GM10248 (cell line): Measurements from ENCODE around the gene ESR2.

Experiments used
- CTCF ChIA-PET: fragments of 300-600 bp; sonication (Branson Sonifier 250); formaldehyde crosslinking; extraction: SDS; loops from one replicate; lab custom pipeline; 2021; ENCODE audit warnings: antibody characterized with exemption; lab: Yijun Ruan, JAX
- POLR2A ChIA-PET: fragments of 350-650 bp; sonication (Branson Sonifier 250); formaldehyde crosslinking; extraction: SDS; loops from one replicate; lab custom pipeline; 2020; ENCODE audit warnings: antibody characterized with exemption; lab: Yijun Ruan, JAX
- DNase-seq: peaks from one replicate; pipeline ENCODE4 v3.0.0; 2012; ENCODE audit errors: extremely low spot score
- TF ChIP-seq, protein P1 (sequence below): IDR thresholded peaks from 2 replicates; pipeline ENCODE4 v1.5.1; 2012; ENCODE audit warnings: mild to moderate bottlenecking, low read depth; ENCODE audit errors: extremely low read depth, missing control alignments, control extremely low read depth

ESR2 gene

GRCh38 chr14:64220466-64220865, 73.7 kb downstream of the ESR2 start:
- no peak for DNase-seq
- POLR2A ChIA-PET: no interaction called here
- TF ChIP-seq, protein P1, sequence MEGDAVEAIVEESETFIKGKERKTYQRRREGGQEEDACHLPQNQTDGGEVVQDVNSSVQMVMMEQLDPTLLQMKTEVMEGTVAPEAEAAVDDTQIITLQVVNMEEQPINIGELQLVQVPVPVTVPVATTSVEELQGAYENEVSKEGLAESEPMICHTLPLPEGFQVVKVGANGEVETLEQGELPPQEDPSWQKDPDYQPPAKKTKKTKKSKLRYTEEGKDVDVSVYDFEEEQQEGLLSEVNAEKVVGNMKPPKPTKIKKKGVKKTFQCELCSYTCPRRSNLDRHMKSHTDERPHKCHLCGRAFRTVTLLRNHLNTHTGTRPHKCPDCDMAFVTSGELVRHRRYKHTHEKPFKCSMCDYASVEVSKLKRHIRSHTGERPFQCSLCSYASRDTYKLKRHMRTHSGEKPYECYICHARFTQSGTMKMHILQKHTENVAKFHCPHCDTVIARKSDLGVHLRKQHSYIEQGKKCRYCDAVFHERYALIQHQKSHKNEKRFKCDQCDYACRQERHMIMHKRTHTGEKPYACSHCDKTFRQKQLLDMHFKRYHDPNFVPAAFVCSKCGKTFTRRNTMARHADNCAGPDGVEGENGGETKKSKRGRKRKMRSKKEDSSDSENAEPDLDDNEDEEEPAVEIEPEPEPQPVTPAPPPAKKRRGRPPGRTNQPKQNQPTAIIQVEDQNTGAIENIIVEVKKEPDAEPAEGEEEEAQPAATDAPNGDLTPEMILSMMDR: no peak
- CTCF ChIA-PET: interaction anchor here (1.3 to 2.7 kb wide), 2 partner anchors 11 to 15 kb away, joined by 3 to 7 read pairs; no protein-coding TSS in a partner anchor

DNA sequence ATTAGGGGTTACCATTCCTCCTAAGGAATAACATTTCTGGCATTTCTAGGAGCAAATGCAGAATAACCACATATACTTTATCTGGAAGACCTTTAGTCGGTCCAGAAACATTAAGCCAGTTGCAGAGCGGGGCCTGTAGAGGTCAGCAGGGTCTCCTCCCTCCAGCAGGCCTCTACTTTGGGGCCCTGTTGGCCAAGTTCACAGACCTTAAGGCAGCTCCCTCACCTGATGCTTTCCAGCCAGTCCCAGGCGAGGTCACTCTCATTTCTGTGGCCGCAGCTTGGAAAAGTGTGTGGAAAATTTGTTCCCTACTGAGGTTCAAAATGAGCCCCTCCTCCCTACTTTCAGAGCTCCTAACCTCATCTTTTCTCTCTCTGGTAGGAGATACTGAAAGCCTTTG, 74.1 kb downstream of the ESR2 start:
- no peak for DNase-seq
- CTCF ChIA-PET: interaction anchor here (1.3 to 2.7 kb wide), 2 partner anchors 10 to 16 kb away, joined by 3 to 7 read pairs; no protein-coding TSS in a partner anchor
- TF ChIP-seq, protein P1: no peak
- POLR2A ChIA-PET: no interaction called here

GRCh38 chr14:64218344-64219240, 75.6 kb downstream of the ESR2 start:
- POLR2A ChIA-PET: interaction anchor here (0.6 kb wide), 1 partner anchor 298 kb away, joined by 6 read pairs; no protein-coding TSS in a partner anchor
- TF ChIP-seq, protein P1: no peak
- no peak for DNase-seq
- CTCF ChIA-PET: interaction anchor here (0.7 to 1.9 kb wide), 5 partner anchors 9 to 196 kb away, joined by 3 to 6 read pairs (median 3); no protein-coding TSS in a partner anchor

DNA sequence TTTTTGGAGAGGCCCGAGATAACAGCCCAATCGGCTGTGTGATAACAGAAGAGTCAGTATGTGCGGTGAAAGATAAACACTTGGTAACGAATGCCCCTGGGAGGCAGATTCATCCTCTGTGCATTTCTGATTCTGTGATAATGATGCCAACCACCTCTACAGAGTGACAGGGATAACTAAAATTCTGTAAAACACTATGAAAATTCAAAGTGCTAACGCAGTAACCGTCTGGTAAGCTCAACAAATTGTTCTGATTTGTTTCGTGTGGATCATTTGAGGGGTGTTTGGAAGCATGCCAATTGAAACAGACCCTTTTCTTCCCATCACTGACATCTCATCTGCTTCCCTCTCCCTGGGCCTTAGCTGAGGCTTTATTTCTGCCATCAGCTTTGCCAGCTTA, 76.3 kb downstream of the ESR2 start:
- DNase-seq: no peak
- POLR2A ChIA-PET: no interaction called here
- TF ChIP-seq, protein P1: no peak
- CTCF ChIA-PET: interaction anchor here (1.4 to 1.9 kb wide), 4 partner anchors 8 to 195 kb away, joined by 3 to 6 read pairs (median 3); no protein-coding TSS in a partner anchor

DNA sequence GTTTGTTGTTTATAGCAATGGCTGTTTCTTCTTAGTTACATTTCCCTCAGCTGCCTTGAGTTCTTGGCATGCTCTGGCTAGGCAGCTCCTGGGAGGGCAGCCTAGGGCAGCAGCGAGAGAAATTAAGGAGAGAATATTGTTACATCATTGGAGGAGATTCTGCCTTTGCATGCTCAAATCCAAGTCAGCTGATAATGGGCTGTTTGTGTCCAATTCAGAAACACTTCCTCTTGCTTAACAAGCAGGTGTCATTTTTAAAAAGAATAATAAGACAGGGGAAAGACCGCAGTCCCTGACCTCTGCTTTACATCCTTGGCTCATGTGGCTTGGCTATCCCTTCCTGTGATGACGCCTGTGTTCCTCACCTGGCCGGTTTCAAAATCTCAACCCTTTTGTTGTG, 76.9 kb downstream of the ESR2 start:
- TF ChIP-seq, protein P1: no peak
- DNase-seq: no peak
- CTCF ChIA-PET: interaction anchor here (0.8 to 1.6 kb wide), 2 partner anchors 80 to 195 kb away, joined by 3 read pairs; no protein-coding TSS in a partner anchor
- POLR2A ChIA-PET: no interaction called here

GRCh38 chr14:64215978-64216377, 78.2 kb downstream of the ESR2 start:
- ChIA-PET CTCF (interaction anchor here (2.9 kb wide), 1 partner anchor 13 kb away, joined by 7 read pairs; no protein-coding TSS in a partner anchor), POLR2A (no interaction called here)
- DNase-seq: no peak
- TF ChIP-seq, protein P1: no peak
